CD14-positive monocyte (primary cell): Measurements from ENCODE around the gene IZUMO1. TPM values are rescaled to one million over a fixed set of nuclear protein-coding genes. Genes with fewer than 3 reads are reported as not detected.

ENCODE experiments used
- DNase-seq, 3 donors: peaks; one replicate each; pipeline ENCODE4 v3.0.0-alpha.2; 2011 to 2022
- H2AFZ ChIP-seq: 2 replicates; pipeline ENCODE4 v1.6.0; 2012; ENCODE audit warnings: mild to moderate bottlenecking, low read depth, low read length, inconsistent platforms; ENCODE audit not compliant: insufficient read depth, poor library complexity, severe bottlenecking
- H3K27ac ChIP-seq, 2 donors: 1 replicate in 1 of 2; 2 replicates in 1 of 2; pipeline ENCODE4 v1.5.1; 2012 to 2013; ENCODE audit warnings: low read length in 2 of 2, control low read depth in 1 of 2, inconsistent platforms in 1 of 2, low read depth in 1 of 2, mild to moderate bottlenecking in 1 of 2
- H3K27me3 ChIP-seq, 2 donors: one replicate each; pipeline versions ENCODE4 v1.6.0 to v1.6.1; 2011 to 2013; ENCODE audit warnings: low read length in 2 of 2; ENCODE audit not compliant: control insufficient read depth in 2 of 2, insufficient read depth in 2 of 2
- H3K36me3 ChIP-seq, 2 donors: replicated peaks in 1 of 2; 1 replicate in 1 of 2; 2 replicates in 1 of 2; pipeline versions ENCODE4 v1.5.1 to v1.6.1; 2012 to 2013; ENCODE audit warnings: low read length in 2 of 2, control low read depth in 1 of 2, inconsistent platforms in 1 of 2, mild to moderate bottlenecking in 1 of 2; ENCODE audit not compliant: insufficient read depth in 2 of 2, control insufficient read depth in 1 of 2
- H3K4me1 ChIP-seq, 2 donors: 1 replicate in 1 of 2; 2 replicates in 1 of 2; pipeline versions ENCODE4 v1.5.1 to v1.6.1; 2012 to 2013; ENCODE audit warnings: low read length in 2 of 2, control low read depth in 1 of 2, inconsistent platforms in 1 of 2, mild to moderate bottlenecking in 1 of 2, moderate library complexity in 1 of 2; ENCODE audit not compliant: insufficient read depth in 2 of 2, control insufficient read depth in 1 of 2
- H3K4me2 ChIP-seq: replicated peaks from 2 replicates; pipeline ENCODE3; 2012; ENCODE audit warnings: low read length, moderate library complexity, mild to moderate bottlenecking; ENCODE audit not compliant: poor library complexity, severe bottlenecking; ENCODE audit errors: extremely low read depth
- H3K4me3 ChIP-seq, 3 experiments: fragments of 200-600 bp in 1 of 3; sonication (generic) in 1 of 3; replicated peaks in 1 of 3; 1 replicate in 2 of 3; 2 replicates in 1 of 3; pipeline ENCODE4 v1.5.1; 2011 to 2013; ENCODE audit warnings: low read length in 3 of 3, mild to moderate bottlenecking in 3 of 3, control low read depth in 2 of 3, low read depth in 2 of 3, inconsistent platforms in 1 of 3, moderate library complexity in 1 of 3
- H3K79me2 ChIP-seq: 2 replicates; pipeline ENCODE4 v1.6.0; 2012; ENCODE audit warnings: mild to moderate bottlenecking, control low read depth, inconsistent platforms, low read length, moderate library complexity; ENCODE audit not compliant: insufficient read depth
- H3K9ac ChIP-seq: 2 replicates; pipeline ENCODE4 v1.6.0; 2017; ENCODE audit warnings: low read length, mild to moderate bottlenecking; ENCODE audit not compliant: insufficient read depth, poor library complexity, severe bottlenecking
- H3K9me3 ChIP-seq, 2 donors: replicated peaks in 1 of 2; 1 replicate in 1 of 2; 2 replicates in 1 of 2; pipeline versions ENCODE4 v1.5.1 to v1.6.1; 2012 to 2013; ENCODE audit warnings: low read length in 2 of 2, control low read depth in 1 of 2; ENCODE audit not compliant: control insufficient read depth in 1 of 2, insufficient read depth in 1 of 2
- H4K20me1 ChIP-seq: 2 replicates; pipeline ENCODE4 v1.6.0; 2012; ENCODE audit warnings: mild to moderate bottlenecking, low read length, control low read depth, moderate library complexity; ENCODE audit not compliant: insufficient read depth
- H3K27ac Mint-ChIP-seq, 7 donors: one replicate each; pipeline ENCODE4 v1.8.0; 2020; ENCODE audit warnings: mild to moderate bottlenecking in 7 of 7, mixed read lengths in 7 of 7, moderate library complexity in 6 of 7, inconsistent platforms in 2 of 7
- H3K27me3 Mint-ChIP-seq, 3 donors: one replicate each; pipeline ENCODE4 v1.8.0; 2021 to 2022; ENCODE audit warnings: low read depth in 3 of 3, mild to moderate bottlenecking in 3 of 3, mixed read lengths in 3 of 3, moderate library complexity in 3 of 3, inconsistent platforms in 1 of 3
- H3K36me3 Mint-ChIP-seq, 2 donors: one replicate each; pipeline ENCODE4 v1.8.0; 2020; ENCODE audit warnings: mixed read lengths in 2 of 2, inconsistent platforms in 1 of 2, mild to moderate bottlenecking in 1 of 2
- H3K4me1 Mint-ChIP-seq: one replicate; pipeline ENCODE4 v1.8.0; 2020; ENCODE audit warnings: mild to moderate bottlenecking, mixed read lengths
- H3K4me3 Mint-ChIP-seq, 2 donors: one replicate each; pipeline ENCODE4 v1.8.0; 2020; ENCODE audit warnings: mild to moderate bottlenecking in 2 of 2, mixed read lengths in 2 of 2, moderate library complexity in 1 of 2
- H3K9me3 Mint-ChIP-seq, 7 donors: one replicate each; pipeline ENCODE4 v1.8.0; 2020 to 2022; ENCODE audit warnings: mixed read lengths in 7 of 7, mild to moderate bottlenecking in 6 of 7, moderate library complexity in 6 of 7, inconsistent platforms in 2 of 7
- WGBS: methylation state at CpG from one replicate; pipeline ENCODE4 v1.1.5; 2013; ENCODE audit warnings: missing lambda C conversion rate; ENCODE audit not compliant: insufficient coverage; 5-methylcytosine and 5-hydroxymethylcytosine counted together
- intact Hi-C, 2 donors: fragments of 100-400 bp; cut with micrococcal nuclease; formaldehyde crosslinking; loops; one replicate each; pipeline versions ENCODE4 v1.15.0 to v1.15.1; 2023
- polyA plus RNA-seq, 3 donors: library from polyadenylated mRNA; depleted of rRNA in 1 of 3; unstranded in 2 of 3; stranded (reverse) in 1 of 3; fragments of 300-500 nt in 2 of 3; fragments of >200 nt in 1 of 3; fragmentation: Illumina TruSeq in 2 of 3; gene quantifications; 1 replicate in 2 of 3; 2 replicates in 1 of 3; pipeline ENCODE4 v1.2.3, GENCODE V29; 2012 to 2021
- TF ChIP-seq, protein P1 (sequence below): fragments of 200-600 bp; IDR thresholded peaks from one replicate; pipeline ENCODE4 v1.8.0; 2022; ENCODE audit warnings: antibody characterized with exemption, mild to moderate bottlenecking

IZUMO1 gene
- polyA plus RNA-seq, 3 donors: not detected

DNA sequence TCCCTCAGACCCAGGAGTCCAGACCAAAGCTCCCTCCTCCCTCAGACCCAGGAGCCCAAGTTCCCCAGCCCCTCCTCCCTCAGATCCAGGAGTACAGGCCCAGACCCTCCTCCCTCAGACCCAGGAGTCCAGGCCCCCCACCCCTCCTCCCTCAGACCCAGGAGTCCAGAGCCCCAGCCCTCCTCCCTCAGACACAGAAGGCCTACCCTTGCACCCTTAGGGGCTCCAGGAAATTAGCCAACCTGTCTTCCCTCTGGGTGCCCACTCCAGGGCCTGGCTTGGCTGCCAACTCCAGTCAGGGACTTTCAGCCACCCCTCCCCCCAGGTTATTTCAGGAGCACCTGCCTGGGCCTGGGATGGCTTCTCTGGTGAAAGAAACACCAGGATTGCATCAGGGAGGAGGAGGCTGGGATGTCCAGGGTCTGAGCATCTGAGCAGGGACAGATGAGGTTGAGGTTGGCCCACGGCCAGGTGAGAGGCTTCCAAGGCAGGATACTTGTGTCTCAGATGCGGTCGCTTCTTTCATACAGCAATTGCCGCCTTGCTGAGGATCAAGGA, 8.5 kb upstream of the IZUMO1 start, which contains the start of gene FGF21:
FGF21 (plus strand) TSS at position 441 of the 558 bp plus-strand sequence. CDS start 713 bp downstream, outside the sequence.
- Histone ChIP-seq H2AFZ (no peak within 1 kb of the TSS), H3K9me3 (no peaks in the 10 kb centered on the region), H3K4me3 (no peak within 1 kb of the TSS), H3K27me3 (peaks cover 14 to 46% of the 10 kb centered on the region in 2 donors), H3K4me1 (peaks cover 9 to 19% of the 10 kb centered on the region in 2 donors), H3K4me2 (no peak within 1 kb of the TSS), H3K79me2 (no peaks in the 10 kb centered on the region), H3K27ac (no peak within 1 kb of the TSS), H3K9ac (no peak within 1 kb of the TSS), H3K36me3 (no peaks in the 10 kb centered on the region), H4K20me1 (no peaks in the 10 kb centered on the region)
- TF ChIP-seq, protein P1, sequence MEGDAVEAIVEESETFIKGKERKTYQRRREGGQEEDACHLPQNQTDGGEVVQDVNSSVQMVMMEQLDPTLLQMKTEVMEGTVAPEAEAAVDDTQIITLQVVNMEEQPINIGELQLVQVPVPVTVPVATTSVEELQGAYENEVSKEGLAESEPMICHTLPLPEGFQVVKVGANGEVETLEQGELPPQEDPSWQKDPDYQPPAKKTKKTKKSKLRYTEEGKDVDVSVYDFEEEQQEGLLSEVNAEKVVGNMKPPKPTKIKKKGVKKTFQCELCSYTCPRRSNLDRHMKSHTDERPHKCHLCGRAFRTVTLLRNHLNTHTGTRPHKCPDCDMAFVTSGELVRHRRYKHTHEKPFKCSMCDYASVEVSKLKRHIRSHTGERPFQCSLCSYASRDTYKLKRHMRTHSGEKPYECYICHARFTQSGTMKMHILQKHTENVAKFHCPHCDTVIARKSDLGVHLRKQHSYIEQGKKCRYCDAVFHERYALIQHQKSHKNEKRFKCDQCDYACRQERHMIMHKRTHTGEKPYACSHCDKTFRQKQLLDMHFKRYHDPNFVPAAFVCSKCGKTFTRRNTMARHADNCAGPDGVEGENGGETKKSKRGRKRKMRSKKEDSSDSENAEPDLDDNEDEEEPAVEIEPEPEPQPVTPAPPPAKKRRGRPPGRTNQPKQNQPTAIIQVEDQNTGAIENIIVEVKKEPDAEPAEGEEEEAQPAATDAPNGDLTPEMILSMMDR: no peak
- Mint-ChIP-seq H3K36me3 (peaks cover 0 to 3% of the 10 kb centered on the region in 2 donors), H3K27ac (peak within 1 kb of the TSS in 1 of 7 donors; percentile 38), H3K27me3 (peaks cover 44 to 57% (median 55%) of the 10 kb centered on the region in 3 donors), H3K4me3 (peak within 1 kb of the TSS in 1 of 2 donors; percentile 35), H3K9me3 (peaks cover 0 to 19% (median 8%) of the 10 kb centered on the region in 7 donors), H3K4me1 (peaks cover 21% of the 10 kb centered on the region)
- WGBS: 95% methylated on average over 3 of the region's 4 CpGs
- no peak for DNase-seq
- intact Hi-C loops: no loop called here

DNA sequence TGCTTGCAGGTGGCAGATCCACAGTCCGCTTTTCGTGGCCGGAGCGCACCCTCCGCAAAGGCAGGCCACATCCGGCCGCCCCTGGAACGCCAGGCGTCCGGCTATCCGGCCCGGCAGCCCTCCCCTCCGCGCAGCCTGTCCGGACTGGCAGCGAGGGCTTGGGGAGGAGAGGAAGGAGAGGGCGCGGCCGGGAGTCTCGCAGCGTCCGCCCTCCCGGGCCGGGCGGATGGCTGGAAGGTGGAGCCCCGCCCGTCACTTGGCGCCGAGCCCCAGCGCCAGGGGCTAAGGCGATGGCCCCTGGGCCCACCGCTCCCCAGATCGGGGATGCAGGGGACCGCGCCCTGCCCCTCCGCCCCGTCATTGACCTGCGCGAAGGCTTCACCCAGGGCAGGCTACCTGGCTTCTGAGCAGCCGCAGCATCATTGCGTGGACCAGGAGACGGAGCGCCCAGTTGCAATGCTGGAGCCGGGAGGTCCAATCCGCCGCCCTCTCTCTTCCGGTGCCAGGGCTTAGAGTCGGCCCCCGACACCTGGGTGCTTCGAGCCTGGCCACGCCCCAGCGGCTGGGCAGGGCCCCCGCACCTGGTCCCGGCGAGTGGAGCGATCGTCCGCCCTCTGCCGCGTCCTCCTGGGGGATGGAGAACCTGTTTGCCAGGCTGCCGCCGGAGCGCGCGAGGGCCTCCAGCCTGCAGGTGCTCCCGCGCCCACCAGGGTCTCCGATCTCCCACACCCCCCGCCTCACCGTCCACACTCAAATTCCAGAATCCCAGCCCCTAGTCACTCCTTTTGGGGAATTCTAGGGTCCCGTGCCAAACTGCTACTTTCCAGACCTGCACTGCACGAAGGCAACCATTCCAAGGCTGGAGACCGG, 6.0 kb upstream of the IZUMO1 start, which contains the start of gene FUT1:
FUT1 (minus strand) TSS at position 146 of the 870 bp plus-strand sequence. CDS start 1,360 bp downstream, outside the sequence.
- TF ChIP-seq, protein P1: no peak
- peak within 1 kb of the TSS in 1 of 3 experiments; percentile 40 for H3K4me3 ChIP-seq
- Mint-ChIP-seq H3K4me3 (peak within 1 kb of the TSS; percentile 28 to 79), H3K27me3 (peaks cover 41 to 67% (median 56%) of the 10 kb centered on the region in 3 donors), H3K27ac (peak within 1 kb of the TSS in 1 of 7 donors; percentile 50), H3K4me1 (peaks cover 19% of the 10 kb centered on the region), H3K9me3 (peaks cover 0 to 19% (median 8%) of the 10 kb centered on the region in 7 donors), H3K36me3 (peaks cover 0 to 3% of the 10 kb centered on the region in 2 donors)
- H3K27me3 ChIP-seq: peaks cover 14 to 51% of the 10 kb centered on the region in 2 donors
- 1% methylated on average over 63 of the region's 73 CpGs for WGBS
- H3K79me2 ChIP-seq: no peaks in the 10 kb centered on the region
- H2AFZ ChIP-seq: peak within 1 kb of the TSS; percentile 56
- intact Hi-C loops: no loop called here
- H4K20me1 ChIP-seq: no peaks in the 10 kb centered on the region
- no peak within 1 kb of the TSS for H3K9ac ChIP-seq
- H3K4me1 ChIP-seq: peaks cover 9 to 17% of the 10 kb centered on the region in 2 donors
- DNase-seq: no peak
- peak within 1 kb of the TSS; percentile 39 for H3K4me2 ChIP-seq
- no peak within 1 kb of the TSS for H3K27ac ChIP-seq
- H3K9me3 ChIP-seq: no peaks in the 10 kb centered on the region
- no peaks in the 10 kb centered on the region for H3K36me3 ChIP-seq
